Astrocyte of the spinal cord (primary cell): ENCODE measurements around the gene CAMTA1.

Experiments used
- DNase-seq: peaks from one replicate; pipeline ENCODE4 v3.0.0; 2011; ENCODE audit warnings: low read depth, low spot score
- H3K4me3 ChIP-seq: 2 replicates; pipeline ENCODE4 v1.5.1; 2011; ENCODE audit warnings: low read depth, mild to moderate bottlenecking, low read length, moderate library complexity
- CTCF ChIP-seq: IDR thresholded peaks from 2 replicates; pipeline ENCODE4 v1.5.1; 2012; ENCODE audit warnings: low read depth, mild to moderate bottlenecking, low read length, inconsistent platforms
- in situ Hi-C: cut with HindIII; loops from 2 replicates; pipeline ENCODE4 v1.10.0; 2017; ENCODE audit warnings: low sequenced_read_pairs

CAMTA1 gene

GRCh38 chr1:6785728-6786505 is 663 bp downstream of the CAMTA1 start:
- in situ Hi-C loops: no loop called here
- peak; percentile 22 for TF ChIP-seq CTCF
- H3K4me3 ChIP-seq: peak overlapping the region; percentile 67
- DNase-seq: peak; percentile 5

- H3K4me3 ChIP-seq: no peak overlapping the region
- no peak for DNase-seq
- in situ Hi-C loops: no loop called here
- TF ChIP-seq CTCF: no peak
These were observed 3.7 kb downstream of the CAMTA1 start for GRCh38 chr1:6788946-6789345.

GRCh38 chr1:6790146-6790545 is 4.9 kb downstream of the CAMTA1 start:
- no peak for TF ChIP-seq CTCF
- no peak for DNase-seq
- H3K4me3 ChIP-seq: no peak overlapping the region
- in situ Hi-C loops: no loop called here

- H3K4me3 ChIP-seq: no peak overlapping the region
- TF ChIP-seq CTCF: peak; percentile 37
- peak; percentile 74 for DNase-seq
- in situ Hi-C loops: no loop called here
These were observed 8.9 kb downstream of the CAMTA1 start for GRCh38 chr1:6794164-6794563.

- in situ Hi-C loops: no loop called here
- DNase-seq: no peak
- H3K4me3 ChIP-seq: no peak overlapping the region
- no peak for TF ChIP-seq CTCF
These were observed 9.9 kb downstream of the CAMTA1 start for GRCh38 chr1:6795203-6795602.

GRCh38 chr1:6795661-6796060 is 10.4 kb downstream of the CAMTA1 start:
- in situ Hi-C loops: no loop called here
- TF ChIP-seq CTCF: no peak
- no peak overlapping the region for H3K4me3 ChIP-seq
- peak; percentile 78 for DNase-seq
